ENCODE results near the gene DNAI2.

GRCh38 chr17:74274060-74274708, at the start of gene DNAI2:
- TF ChIP-seq CTCF (conservative IDR thresholded peaks at IDR 0.05), result no peak
- no peak for TF ChIP-seq ZFX (IDR thresholded peaks at IDR 0.05)

Measured in C4-2B (cell line).